ENCODE results near the gene ZNF829.

The ZNF829 gene

DNA sequence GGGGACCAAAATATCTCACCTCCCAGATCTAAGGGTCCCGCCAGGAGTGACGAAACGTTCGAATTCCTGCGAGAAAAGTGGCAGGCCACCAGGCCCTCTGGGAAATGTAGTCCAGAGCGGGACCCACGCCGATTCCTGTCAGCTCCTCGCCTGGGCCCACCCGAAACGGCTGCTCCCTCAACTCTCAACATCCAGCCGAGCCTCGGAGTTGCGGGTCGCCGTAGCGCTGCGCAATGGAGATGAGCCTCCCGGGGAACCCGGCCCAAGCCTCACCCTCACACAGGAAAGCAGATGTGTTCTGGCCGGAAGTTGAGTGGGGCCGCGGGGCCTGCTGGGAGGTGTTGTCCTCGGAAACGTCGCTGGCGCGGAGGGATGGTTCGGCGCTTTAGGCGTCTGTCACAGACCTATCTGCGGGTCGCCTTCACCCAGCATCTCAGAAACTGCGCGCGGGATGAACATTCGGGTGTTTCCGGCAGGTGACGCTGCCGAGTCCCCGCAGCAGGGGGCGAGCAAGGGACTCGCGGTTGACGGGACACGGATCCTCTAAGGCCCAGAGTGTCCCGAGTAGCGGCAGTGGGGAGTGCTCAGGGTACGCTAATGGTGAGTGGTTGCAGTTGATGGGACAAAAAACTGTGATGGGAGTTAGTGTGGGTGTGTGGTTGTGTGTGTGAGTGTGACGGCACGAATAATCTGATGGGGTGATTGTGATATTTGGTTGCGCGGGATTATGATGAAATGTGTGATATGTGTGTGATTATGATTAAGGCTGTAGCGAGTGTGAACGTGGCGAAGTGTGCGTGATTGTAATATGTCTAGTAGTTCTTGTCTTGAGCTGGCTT is at the start of gene ZNF829, which contains the start of gene ZNF568:
Gene ZNF829 (minus strand): TSS at position 300 of the 839 bp plus-strand sequence. CDS start 1,124 bp downstream, outside the sequence.
Gene ZNF568 (plus strand): TSS at position 341 of the 839 bp plus-strand sequence. CDS start 6,439 bp downstream, outside the sequence.
- peak; percentile 96 for DNase-seq

DNA sequence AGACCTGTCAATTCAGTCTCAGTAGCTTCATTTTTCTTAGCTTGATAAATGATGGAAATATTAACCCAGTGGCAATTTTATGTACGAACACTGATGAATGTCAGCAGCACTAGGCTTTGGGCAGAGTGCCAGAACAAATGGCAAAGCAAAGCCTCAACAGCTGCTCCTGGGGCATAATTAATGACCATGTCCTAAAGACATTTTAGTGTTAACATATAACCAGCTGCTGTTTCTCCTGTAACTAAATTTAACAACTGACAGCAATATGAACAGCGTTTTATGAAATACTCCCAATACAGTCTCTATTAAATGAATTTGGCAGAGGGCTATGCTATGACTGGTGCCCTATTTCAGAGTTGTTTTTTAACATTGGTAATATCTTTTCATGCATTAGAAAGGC is 47.2 kb upstream of the ZNF829 start:
- DNase-seq, result peak; percentile 54

DNA sequence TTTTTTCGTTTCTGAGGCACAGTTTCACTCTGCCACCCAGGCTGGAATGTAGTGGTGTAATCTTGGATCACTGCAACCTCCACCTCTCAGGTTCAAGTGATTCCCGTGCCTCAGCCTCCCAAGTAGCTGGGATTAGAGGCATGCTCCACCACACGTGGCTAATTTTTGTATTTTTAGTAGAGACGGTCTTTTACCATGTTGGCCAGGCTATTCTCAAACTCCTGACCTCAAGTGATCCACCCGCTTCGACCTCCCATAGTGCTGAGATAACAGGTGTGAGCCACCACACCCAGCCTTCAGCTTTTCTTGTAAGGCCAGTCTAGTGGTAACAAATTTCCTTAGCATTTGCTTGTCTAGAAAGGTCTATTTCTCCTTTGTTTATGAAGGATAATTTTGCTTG is 46.3 kb upstream of the ZNF829 start:
- no peak for DNase-seq

DNA sequence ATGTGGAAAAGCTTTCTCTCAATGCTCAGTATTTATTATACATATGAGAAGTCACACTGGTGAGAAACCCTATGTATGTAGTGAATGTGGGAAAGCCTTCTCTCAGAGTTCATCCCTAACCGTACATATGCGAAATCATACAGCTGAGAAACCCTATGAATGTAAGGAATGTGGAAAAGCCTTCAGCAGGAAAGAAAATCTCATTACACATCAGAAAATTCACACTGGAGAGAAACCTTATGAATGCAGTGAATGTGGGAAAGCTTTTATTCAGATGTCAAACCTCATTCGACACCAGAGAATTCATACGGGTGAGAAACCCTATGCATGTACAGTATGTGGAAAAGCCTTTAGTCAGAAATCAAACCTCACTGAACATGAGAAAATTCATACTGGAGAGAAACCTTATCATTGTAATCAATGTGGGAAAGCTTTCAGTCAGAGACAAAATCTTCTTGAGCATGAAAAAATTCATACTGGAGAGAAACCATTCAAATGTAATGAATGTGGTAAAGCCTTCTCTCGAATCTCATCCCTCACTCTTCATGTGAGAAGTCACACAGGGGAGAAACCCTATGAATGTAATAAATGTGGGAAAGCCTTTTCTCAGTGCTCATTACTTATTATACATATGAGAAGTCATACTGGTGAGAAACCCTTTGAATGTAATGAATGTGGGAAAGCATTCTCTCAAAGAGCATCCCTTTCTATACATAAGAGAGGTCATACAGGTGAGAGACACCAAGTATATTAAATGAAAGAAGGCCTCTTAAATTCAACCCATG is 34.4 kb upstream of the ZNF829 start:
- no peak for DNase-seq

DNA sequence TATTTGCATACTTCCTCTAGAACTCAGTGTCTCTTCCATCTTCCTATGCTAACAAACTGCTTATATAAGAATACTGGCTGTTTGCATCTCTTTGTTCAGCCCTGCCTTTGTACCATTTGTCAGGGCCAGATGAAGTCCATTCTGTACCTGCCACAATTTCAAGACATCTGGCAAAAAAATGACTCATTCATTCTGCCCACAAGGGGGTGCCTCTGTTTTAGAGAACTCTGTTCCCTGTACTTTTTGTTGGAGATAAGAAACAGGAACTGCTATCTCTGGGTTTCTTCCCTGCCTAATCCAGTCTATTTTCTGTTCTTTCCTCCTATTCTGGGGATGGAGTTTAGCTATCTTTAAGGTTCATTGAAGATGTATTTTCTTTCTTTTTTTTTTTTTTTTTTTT is 23.1 kb upstream of the ZNF829 start:
- no peak for DNase-seq

- DNase-seq, result no peak
Measured at GRCh38 chr19:36931684-36932083, 15.6 kb upstream of the ZNF829 start.

DNA sequence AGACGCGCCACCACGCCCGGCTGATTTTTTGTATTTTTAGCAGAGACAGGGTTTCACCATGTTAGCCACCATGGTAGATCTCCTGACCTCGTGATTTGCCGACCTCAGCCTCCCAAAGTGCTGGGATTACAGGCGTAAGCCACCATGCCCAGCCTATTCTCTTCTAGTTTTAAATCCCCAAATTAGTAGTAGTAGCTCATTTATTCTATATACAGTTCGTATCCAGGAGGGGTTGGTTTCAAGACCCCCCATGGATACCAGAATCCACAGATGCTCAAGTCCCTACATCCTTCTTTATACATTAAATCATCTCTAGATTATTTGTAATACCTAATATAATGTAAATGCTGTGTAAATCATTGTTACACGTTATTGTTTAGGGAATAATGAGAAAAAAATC is 2.0 kb upstream of the ZNF829 start:
- no peak for DNase-seq

- peak; percentile 49 for DNase-seq
Measured at GRCh38 chr19:36916991-36917390, 900 bp upstream of the ZNF829 start.

DNA sequence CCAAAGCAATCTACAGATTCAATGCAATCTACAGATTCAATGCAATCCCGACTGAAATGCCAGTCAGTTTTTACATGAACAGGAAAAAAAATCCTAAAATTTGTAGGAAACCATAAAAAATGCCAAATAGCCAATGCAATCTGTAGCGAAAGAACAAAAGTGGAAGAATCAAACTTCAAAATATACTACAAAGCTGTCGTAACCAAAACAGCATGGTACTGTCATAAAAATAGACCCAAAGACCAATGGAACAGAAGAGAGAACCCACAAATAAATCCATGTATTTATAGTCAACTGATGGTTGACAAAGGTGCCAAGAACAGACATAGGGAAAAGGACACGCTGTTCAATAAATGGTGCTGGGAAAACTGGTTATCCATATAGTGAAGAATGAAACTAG is 17.7 kb downstream of the ZNF829 start:
- peak; percentile 14 for DNase-seq

DNA sequence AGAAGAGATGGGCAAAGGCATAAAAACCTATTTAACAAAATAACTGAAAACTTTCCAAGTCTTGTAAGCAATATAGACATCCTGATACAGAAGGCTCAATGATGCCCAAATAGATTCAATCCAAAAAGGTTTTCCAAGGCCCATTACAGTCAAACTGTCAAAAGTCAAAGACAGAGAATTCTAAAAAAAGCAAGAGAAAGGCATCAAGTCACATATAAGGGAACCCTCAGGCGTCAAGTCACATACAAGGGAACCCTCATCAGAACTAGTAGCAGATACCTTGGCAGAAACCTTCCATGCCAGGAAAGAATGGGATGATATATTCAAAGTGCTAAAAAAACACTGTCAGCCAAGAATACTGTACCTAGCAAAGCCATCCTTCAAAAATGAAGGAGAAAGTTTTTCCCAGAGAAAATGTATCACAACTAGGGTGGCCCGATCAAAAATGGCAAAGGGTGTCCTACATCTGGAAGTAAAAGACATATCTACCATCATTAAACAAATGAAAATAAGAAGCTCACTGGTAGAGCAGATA is 21.2 kb downstream of the ZNF829 start:
- peak; percentile 16 for DNase-seq

DNA sequence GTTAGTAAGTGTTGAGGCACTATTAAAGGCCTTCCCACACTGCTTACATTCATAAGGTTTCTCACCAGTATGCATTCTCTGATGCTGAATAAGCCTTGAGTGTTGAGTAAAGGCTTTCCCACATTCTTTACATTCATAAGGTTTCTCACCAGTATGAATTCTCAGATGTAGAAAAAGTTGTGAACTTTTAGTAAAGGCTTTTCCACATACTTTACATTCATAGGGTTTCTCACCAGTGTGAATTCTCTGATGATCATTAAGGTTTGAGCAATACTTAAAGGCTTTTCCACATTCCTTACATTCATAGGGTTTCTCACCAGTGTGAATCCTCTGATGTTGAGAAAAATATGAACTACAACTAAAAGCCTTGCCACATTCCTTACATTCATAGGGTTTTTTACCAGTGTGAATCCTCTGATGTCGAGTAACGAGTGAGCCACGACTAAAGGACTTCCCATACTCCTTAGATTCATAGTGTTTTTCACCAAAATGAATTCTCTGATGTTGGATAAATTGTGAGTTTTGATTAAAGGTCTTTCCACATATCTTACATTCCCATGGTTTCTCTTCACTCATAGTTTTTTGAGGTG is 24.2 kb downstream of the ZNF829 start:
- DNase-seq, result no peak

- DNase-seq, result no peak
Measured at GRCh38 chr19:36876993-36877938, 38.8 kb downstream of the ZNF829 start.

GRCh38 chr19:36851898-36852297 is 64.2 kb downstream of the ZNF829 start:
- DNase-seq, result no peak

- DNase-seq, result peak; percentile 99
Measured at GRCh38 chr19:36850559-36851442, 65.3 kb downstream of the ZNF829 start, which contains the start of gene ZNF345. ZNF345 (plus strand) TSS chr19:36850876; CDS start chr19:36876831, 25,955 bp downstream.

DNA sequence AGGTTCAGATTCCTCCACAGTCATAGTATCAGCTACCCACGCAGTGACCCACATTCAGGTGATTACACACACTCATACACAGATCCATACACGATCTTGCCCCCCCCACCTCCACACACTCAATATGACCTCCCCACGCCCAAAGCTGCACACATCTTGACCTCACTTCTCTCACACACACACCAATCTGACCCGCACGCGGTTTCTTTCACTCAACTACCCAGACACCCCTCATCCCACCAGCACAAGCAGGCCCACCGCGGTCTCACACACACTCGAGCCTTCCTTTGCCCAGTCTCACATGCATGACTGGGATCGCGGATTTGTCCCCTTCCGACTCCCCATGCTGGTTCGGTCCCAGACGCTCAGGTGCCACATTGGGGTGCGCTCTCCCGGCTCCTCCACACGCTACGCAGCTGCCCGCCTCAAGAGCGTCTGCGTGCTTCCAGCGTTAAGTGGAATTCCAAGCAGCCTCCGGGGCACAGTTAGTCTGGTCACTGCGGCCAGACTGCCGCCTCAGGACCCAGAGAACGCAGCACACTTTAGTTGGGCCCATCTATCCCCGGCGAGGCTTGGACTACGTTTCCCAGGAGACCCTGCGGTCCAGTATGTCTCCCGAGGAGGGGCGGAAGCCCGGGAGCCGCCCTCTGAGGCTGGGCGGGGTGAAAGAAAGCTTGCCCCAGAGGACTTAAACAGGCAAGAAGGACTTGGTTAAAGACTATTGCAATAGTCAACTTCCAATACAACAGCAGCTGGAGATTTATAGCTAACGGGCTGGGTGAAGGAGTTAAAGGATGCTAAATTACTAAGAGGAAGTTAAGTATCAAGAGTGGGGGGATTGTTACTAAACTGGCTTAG is 66.2 kb downstream of the ZNF829 start:
- peak; percentile 97 for DNase-seq

DNA sequence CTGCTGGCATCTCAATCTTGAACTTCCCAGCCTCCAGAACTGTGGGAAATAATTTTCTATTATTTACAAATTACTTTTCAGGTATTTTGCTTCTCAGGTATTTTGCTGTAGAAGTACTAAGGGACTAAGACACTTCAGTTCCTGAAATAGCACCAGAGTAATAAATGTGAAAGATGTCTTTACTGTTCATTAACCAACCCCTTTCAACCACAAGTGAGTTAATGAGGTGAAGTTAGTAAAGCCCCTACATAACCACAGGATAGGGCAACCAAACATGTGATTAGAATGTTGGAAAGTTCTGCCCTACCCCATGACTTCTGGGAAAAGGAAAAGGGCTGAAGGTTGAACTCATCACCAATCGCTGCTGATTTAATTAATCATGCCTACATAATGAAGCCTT is 68.1 kb downstream of the ZNF829 start:
- no peak for DNase-seq

DNA sequence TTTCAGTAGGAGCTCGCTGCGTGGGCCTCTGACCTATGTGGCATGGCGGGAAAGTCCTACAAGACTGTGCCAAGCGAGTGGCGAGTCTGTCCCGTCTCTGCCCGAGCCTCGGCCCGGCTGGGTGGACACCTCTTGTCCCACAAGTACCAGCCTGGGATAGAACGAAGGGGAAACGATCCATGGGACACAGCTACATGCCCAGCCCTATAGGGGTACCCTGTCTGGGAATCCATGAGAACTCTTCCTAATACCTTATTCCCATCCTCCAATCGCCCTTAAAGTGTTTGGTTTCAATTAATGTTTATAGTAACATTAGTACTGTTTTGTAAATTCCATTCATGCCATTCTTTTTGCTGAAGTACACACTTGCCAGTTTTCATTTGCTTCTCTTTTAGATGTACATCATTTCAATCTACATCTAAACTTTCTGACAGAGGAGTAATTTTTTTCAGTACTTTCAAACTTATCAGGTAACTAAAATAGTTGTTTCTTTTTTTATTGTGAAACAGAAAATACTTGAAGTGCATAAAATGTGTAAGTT is 77.2 kb downstream of the ZNF829 start:
- no peak for DNase-seq
